Muscle of leg (tissue), 11 donors: ENCODE results near the gene CDYL2. TPM values are rescaled to one million over a fixed set of nuclear protein-coding genes. Genes with fewer than 3 reads are reported as not detected.

Experiments used
- DNase-seq: peaks from one replicate; pipeline ENCODE4 v3.0.0; 2013
- H3K27ac ChIP-seq: one replicate; pipeline ENCODE4 v1.5.1; 2013; ENCODE audit warnings: mild to moderate bottlenecking, low read length, control low read depth
- H3K27me3 ChIP-seq: one replicate; pipeline ENCODE4 v1.6.1; 2013; ENCODE audit warnings: low read length; ENCODE audit not compliant: control insufficient read depth, insufficient read depth
- H3K36me3 ChIP-seq: one replicate; pipeline ENCODE4 v1.6.1; 2013; ENCODE audit warnings: low read length; ENCODE audit not compliant: control insufficient read depth, insufficient read depth
- H3K4me1 ChIP-seq: one replicate; pipeline ENCODE4 v1.6.1; 2013; ENCODE audit warnings: low read length; ENCODE audit not compliant: control insufficient read depth, insufficient read depth
- H3K4me3 ChIP-seq: one replicate; pipeline ENCODE4 v1.5.1; 2013; ENCODE audit warnings: low read length, control low read depth
- H3K9me3 ChIP-seq: replicated peaks from 2 replicates; pipeline ENCODE4 v1.6.1; 2013; ENCODE audit warnings: low read depth, low read length; ENCODE audit not compliant: control insufficient read depth
- WGBS: methylation state at CpG from one replicate; pipeline ENCODE4 v1.1.5; 2013; ENCODE audit warnings: missing lambda C conversion rate; ENCODE audit not compliant: insufficient coverage; 5-methylcytosine and 5-hydroxymethylcytosine counted together
- polyA plus RNA-seq, 8 donors: library from polyadenylated mRNA; unstranded; fragments of 120-200 nt; gene quantifications; one replicate each; pipeline versions ENCODE4 v1.2.1 to v1.2.3, GENCODE V29; 2013; ENCODE audit warnings: inconsistent platforms in 1 of 8, low replicate concordance in 1 of 8; ENCODE audit not compliant: insufficient read length in 8 of 8, insufficient read depth in 1 of 8
- total RNA-seq: library from RNA; stranded (reverse); fragments of 120-200 nt; gene quantifications from one replicate; pipeline ENCODE4 v1.2.4, GENCODE V29; 2013

Gene CDYL2
- total and polyA plus RNA-seq, 9 donors, result 1.9 to 3.7 (median 2.6) TPM

DNA sequence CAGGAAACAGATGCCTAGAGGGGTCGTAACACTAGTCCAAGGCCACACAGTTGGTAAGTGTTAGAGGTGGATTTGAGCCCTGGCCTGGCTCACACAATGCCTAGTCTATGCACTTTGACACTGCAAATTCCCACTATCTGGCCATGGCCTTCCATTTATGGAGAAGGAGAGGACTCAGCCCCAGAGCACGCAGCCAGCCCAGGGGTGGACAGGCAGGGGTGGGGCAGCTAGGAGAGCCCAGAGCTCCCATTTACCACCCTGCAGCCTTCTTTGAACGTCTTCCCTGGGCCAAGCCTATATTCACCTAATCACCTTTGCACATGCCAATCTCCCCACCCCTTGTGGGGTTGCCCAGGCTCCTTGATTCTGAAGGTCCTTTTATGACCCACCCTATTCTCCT is 182.4 kb downstream of the CDYL2 start:
- H3K27ac ChIP-seq, result no peak overlapping the region
- no peak overlapping the region for H3K4me3 ChIP-seq
- no peak for DNase-seq
- no peaks in the 10 kb centered on the region for H3K4me1 ChIP-seq
- H3K27me3 ChIP-seq, result no peaks in the 10 kb centered on the region
- H3K9me3 ChIP-seq, result peaks cover 6% of the 10 kb centered on the region
- WGBS, result 89% methylated on average over 2 of the region's 3 CpGs
- no peaks in the 10 kb centered on the region for H3K36me3 ChIP-seq

DNA sequence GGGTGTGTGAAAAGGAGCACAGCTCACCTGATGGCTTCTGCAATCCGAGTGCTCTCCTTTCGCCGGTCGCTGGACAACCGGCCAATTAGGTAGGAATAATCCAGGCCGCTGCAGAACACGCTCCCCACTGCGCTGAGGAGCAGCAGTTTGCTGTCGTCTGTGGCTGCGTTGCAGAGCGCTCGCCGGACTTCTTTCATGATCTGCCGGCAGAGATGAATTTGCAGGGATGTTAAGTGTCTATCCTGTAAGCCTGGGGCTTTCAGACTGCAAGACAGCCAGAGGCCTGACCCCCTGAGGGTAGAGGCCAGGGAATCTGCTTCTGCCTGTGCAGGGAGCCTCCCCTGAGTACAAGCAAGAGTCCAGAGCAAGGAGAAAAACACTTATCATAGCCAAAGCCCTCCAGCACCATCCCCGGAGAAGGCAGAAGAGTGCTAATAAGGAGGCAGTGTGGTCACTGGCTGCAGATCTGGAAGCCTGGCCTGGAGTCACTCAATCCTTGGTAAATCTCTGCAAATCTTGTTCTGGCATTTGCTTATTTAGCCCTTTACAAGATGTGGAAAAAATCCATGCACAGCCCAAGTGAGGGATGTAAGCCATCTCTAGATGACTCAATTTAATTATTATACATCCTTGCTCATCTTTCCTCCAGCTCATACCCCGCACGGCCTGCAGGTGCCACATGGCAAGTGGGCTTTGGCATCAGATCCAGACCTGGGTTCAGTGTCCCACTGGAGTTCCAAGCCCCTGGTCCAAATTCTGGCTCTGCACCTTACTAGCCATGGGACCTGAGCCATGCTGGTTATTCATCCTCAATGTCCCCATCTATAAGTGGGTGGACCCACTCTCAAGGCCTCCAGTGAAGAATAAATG is 183.4 kb downstream of the CDYL2 start:
- no peak overlapping the region for H3K27ac ChIP-seq
- 64% methylated on average over 17 of the region's 17 CpGs for WGBS
- peak; percentile 4 for DNase-seq

DNA sequence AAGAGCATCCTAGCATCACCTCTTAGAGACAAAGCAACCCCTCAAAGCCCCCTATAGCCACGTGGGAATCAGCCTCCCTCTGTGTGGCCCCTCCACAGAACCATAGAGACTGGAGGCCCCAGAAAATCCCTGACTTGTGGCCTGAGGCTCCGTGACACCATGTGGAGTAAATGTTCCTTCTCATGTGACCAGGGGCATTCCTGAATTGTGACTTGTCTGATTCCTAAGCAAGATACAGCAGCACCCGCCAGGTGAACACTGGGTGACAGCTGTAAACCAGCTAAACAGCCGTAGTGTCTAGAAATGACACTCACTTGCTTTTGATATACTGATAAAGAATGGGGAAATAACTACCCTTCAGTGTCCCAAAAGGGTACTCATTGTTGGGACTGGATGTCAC is 184.6 kb downstream of the CDYL2 start:
- DNase-seq, result no peak
- WGBS, result 41% methylated on average over 2 of the region's 4 CpGs
- H3K27ac ChIP-seq, result no peak overlapping the region
- peaks cover 2% of the 10 kb centered on the region for H3K27me3 ChIP-seq
- no peaks in the 10 kb centered on the region for H3K4me1 ChIP-seq
- peaks cover 2% of the 10 kb centered on the region for H3K9me3 ChIP-seq
- no peak overlapping the region for H3K4me3 ChIP-seq
- H3K36me3 ChIP-seq, result no peaks in the 10 kb centered on the region

More for the DNA sequence above, 183.4 kb downstream of the CDYL2 start:
- H3K9me3 ChIP-seq, result peaks cover 6% of the 10 kb centered on the region
- peaks cover under 1% of the 10 kb centered on the region for H3K27me3 ChIP-seq
- no peaks in the 10 kb centered on the region for H3K36me3 ChIP-seq
- H3K4me1 ChIP-seq, result no peaks in the 10 kb centered on the region
- no peak overlapping the region for H3K4me3 ChIP-seq

DNA sequence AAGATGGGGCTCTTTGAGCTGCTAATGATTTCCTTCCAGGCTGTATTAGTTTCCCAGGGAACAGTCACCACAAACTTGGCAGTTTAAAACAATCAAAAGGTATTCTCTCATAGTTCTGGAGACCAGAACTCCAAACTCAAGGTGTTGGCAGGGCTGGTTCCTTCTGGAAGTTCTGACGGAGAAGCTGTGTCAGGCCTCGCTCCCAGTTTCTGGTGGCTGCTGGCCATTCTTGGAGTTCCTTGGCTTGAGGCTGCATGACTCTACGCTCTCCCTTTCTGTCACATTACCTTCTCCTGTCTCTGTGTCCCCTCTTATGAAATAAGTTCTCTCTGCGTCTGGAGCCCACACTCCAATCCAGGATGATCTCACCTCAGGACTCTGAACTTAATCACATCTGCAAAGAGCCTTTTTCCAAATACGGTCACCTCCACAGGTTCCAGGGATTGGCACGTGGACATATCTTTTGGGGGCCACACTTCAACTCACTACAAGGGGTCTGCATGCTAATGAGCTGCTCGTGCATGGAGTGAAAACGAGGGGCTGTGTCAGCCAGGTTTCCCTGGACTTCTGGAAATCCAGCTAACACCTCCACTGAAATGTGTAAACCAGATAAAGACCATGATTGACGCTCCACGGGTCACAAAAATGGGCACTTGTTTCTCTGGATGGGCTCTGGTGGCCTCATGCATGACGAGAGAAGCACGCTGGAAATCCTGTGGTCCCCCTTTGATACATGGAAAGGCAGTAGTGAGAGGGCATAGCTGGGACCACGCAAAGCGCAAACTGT is 185.3 kb downstream of the CDYL2 start:
- no peaks in the 10 kb centered on the region for H3K4me1 ChIP-seq
- H3K9me3 ChIP-seq, result peaks cover 2% of the 10 kb centered on the region
- WGBS, result 88% methylated on average over 10 of the region's 14 CpGs
- H3K36me3 ChIP-seq, result no peaks in the 10 kb centered on the region
- DNase-seq, result no peak
- H3K27ac ChIP-seq, result no peak overlapping the region
- H3K4me3 ChIP-seq, result no peak overlapping the region
- peaks cover 2% of the 10 kb centered on the region for H3K27me3 ChIP-seq

DNA sequence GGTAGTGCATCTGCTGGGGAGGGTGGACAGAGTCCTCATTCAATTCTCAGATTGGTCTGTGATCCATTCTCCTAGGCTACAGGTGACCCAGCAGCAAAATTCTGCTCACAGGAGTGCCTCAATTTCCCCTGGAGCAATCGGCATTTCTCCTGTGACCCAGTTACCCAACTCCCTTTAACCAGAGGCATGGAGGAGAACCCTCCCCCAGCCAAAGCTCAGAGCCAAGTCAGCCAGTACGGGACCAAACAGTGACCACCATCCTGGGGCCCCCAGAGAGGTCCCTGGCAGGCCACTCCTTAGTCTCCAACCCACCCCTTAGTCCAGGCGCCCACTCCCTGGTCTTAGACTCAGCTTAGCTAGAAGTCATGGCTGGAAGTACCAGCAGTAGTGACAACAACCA is 188.0 kb downstream of the CDYL2 start:
- H3K4me1 ChIP-seq, result no peaks in the 10 kb centered on the region
- WGBS, result 95% methylated on average over 2 of the region's 3 CpGs
- H3K36me3 ChIP-seq, result no peaks in the 10 kb centered on the region
- H3K27me3 ChIP-seq, result peaks cover 2% of the 10 kb centered on the region
- H3K27ac ChIP-seq, result no peak overlapping the region
- no peak overlapping the region for H3K4me3 ChIP-seq
- no peaks in the 10 kb centered on the region for H3K9me3 ChIP-seq
- no peak for DNase-seq

DNA sequence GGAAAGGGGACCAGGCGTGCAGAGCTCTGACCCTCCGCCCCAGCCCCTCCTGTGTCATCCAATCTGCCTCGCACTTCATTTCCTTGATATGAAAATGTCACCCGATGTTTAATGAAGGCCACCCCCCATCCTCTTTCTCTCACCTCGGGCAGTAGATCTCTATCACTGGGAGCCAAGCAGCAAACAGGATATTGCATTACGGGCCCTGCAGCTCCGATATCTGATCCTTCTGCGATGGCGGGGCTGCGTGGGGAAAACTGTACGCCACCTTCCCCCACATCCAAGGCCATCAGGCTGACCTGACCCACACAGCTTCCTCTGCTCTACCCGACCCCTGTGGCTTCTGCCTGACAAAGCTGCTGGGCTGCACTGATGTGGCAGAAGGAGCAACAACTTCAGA is 188.7 kb downstream of the CDYL2 start:
- Histone ChIP-seq H3K36me3 (no peaks in the 10 kb centered on the region), H3K27me3 (peaks cover 2% of the 10 kb centered on the region), H3K4me1 (no peaks in the 10 kb centered on the region), H3K27ac (no peak overlapping the region), H3K4me3 (no peak overlapping the region), H3K9me3 (no peaks in the 10 kb centered on the region)
- 51% methylated on average over 11 of the region's 12 CpGs for WGBS
- DNase-seq, result no peak

DNA sequence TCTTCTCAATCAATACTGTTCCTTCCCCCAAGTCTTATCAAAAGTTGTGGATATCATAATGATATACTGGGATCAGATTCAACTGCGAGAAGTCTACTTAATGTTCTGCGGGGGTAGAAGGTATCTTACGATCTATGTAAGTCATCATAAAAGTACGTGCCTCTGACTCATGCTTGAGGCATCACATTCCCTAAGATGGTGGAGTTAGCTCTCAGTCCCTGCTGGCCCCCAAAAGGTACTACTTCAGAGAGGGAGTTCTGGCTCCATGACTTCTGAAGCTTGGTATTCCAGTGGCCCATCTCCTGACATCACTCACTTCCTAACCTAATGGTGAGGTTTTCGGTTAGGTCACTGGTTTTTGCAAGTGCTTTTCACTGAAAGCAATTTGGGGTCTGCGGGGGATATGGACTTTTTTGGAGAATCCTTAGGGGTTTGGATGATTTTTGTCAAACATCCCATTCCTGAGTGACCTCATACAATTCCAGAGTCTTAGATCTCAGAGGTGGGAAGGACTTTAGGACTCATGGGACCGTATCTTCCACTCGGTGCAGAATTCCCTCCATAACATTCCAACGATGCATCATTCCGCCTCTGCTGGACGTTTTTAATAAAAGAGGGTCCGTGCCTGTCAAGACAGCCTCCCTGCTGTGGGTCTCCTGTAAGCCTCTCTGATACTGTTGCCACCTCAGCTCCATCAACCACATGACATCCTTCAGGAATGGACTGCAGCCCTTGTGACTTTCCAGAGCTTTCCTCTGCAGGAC is 189.3 kb downstream of the CDYL2 start:
- no peak for DNase-seq
- no peaks in the 10 kb centered on the region for H3K4me1 ChIP-seq
- H3K9me3 ChIP-seq, result no peaks in the 10 kb centered on the region
- WGBS, result 72% methylated on average over 6 of the region's 12 CpGs
- H3K27ac ChIP-seq, result no peak overlapping the region
- no peak overlapping the region for H3K4me3 ChIP-seq
- no peaks in the 10 kb centered on the region for H3K36me3 ChIP-seq
- H3K27me3 ChIP-seq, result peaks cover 2% of the 10 kb centered on the region

DNA sequence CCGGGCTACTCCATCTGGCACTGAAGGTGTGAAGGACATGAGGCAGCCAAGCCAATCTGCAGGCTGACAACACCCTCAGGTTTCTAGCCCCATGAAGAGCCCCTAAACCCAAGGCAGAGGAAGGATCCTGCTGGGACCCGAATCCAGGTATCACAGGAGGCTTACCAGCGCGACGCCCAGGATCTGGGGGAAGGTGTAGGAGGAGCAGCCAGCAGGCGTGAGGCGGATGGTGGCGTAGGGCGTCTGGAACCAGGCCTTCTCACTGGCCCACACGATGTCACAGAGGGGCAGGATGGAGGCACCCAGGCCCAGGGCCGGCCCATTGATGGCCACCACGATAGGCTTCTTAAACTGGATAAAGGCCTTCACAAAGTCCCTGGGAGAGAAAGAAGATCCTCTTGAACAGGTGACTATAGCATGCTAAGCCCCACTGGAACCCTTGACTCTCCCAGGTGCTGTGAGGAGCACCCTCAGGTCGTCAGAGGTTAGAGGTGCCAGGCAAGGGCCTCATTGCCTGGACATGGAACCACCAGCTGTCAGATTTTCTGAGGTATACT is 191.9 kb downstream of the CDYL2 start:
- DNase-seq, result no peak
- no peak overlapping the region for H3K4me3 ChIP-seq
- no peak overlapping the region for H3K27ac ChIP-seq
- WGBS, result 96% methylated on average over 13 of the region's 13 CpGs
- H3K36me3 ChIP-seq, result no peaks in the 10 kb centered on the region
- H3K9me3 ChIP-seq, result no peaks in the 10 kb centered on the region
- H3K27me3 ChIP-seq, result peaks cover 2% of the 10 kb centered on the region
- H3K4me1 ChIP-seq, result no peaks in the 10 kb centered on the region

DNA sequence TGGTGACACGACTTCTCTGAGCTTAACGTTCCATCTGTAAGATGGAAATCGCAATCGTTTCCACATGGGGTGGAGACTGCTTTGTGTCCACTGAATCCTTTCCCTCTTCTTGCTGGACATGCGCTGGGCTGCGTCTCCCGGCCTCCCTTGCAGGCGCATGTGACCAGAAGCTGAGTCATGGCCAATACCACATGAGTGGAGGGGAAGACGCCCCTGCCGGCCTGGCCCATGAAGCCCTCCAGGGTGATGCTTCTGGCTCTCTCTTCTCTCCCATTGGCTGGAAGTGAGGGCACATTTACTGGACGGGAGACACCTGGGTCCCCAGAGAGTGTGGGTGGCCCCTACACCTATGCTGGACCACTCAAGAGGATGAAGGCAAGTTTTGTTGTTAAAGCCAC is 192.5 kb downstream of the CDYL2 start:
- H3K4me3 ChIP-seq, result no peak overlapping the region
- WGBS, result 93% methylated on average over 8 of the region's 11 CpGs
- no peaks in the 10 kb centered on the region for H3K36me3 ChIP-seq
- no peak overlapping the region for H3K27ac ChIP-seq
- H3K27me3 ChIP-seq, result peaks cover 2% of the 10 kb centered on the region
- DNase-seq, result no peak
- no peaks in the 10 kb centered on the region for H3K4me1 ChIP-seq
- no peaks in the 10 kb centered on the region for H3K9me3 ChIP-seq
